ENCODE results near the gene ZNF101.

DNA sequence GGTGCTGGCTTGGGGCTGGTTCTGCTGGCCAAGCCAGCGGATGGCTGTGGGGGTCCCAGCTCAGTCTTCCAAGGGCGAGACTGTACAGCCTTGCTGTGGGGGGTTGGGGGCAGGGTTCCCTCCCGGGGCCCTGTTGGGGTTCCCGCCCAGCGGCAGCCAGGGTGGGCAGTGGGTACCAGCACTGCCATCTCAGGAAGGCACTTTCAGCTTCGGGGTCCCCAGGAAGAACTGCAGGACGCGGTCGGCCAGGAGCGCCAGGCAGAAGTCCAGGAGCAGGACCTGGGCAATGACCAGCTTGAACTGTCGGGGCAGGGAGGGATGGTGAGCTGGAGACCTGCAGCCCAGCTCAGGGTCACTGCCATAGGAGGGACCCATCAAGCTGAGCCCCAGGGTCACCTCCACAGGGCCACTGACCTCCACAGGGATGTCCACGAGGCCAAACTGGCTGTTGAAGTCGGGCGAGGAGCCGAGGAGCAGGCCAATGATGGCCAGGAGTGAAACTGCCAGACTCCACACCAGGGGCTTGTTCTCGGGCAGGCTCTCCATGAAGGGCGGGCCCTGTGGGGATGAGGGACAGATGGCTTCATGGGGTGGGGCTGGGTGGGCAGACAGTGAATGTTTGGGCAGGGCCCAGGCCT lies 23.3 kb upstream of the ZNF101 start:
- TF ChIP-seq POLR2AphosphoS5 (IDR thresholded peaks at IDR 0.05; ENCODE audit: low read depth) (no peak), CTCF (IDR thresholded peaks at IDR 0.05; ENCODE audit: insufficient read depth, low read length) (no peak)

Measured in HL-60 (cell line).